SK-N-SH (cell line): Measurements from ENCODE around the gene DNAJB8. TPM values are rescaled to one million over a fixed set of nuclear protein-coding genes. Genes with fewer than 3 reads are reported as not detected.
A peak's percentile ranks its signal among the peaks of the same experiment; 100 is the strongest.

ENCODE experiments used
- CTCF ChIA-PET: fragments of 300-600, 350-600 bp; formaldehyde crosslinking; extraction: SDS; loops from one replicate; lab custom pipeline; 2021; lab: Yijun Ruan, JAX
- POLR2A ChIA-PET: fragments of 350-600 bp; sonication (Branson Sonifier 250); formaldehyde crosslinking; extraction: SDS; loops from one replicate; lab custom pipeline; 2020; ENCODE audit warnings: antibody characterized with exemption, inconsistent platforms; lab: Yijun Ruan, JAX
- DNase-seq: peaks from one replicate; pipeline ENCODE4 v3.0.0; 2012
- H2AFZ ChIP-seq: fragments of 200-600 bp; sonication (generic); 2 replicates; pipeline ENCODE4 v1.8.1; 2016; ENCODE audit warnings: antibody characterized with exemption, mild to moderate bottlenecking, low read depth
- H3F3A ChIP-seq: fragments of 200-600 bp; sonication (generic); replicated peaks from 2 replicates; pipeline ENCODE3; 2016; ENCODE audit warnings: antibody characterized with exemption, mild to moderate bottlenecking; ENCODE audit not compliant: insufficient read depth
- H3K27ac ChIP-seq, 2 experiments: fragments of 200-500 bp in 1 of 2; fragments of 200-600 bp in 1 of 2; sonication (Bioruptor generic) in 1 of 2; sonication (generic), shearing (Covaris generic) in 1 of 2; 2 replicates each; pipeline versions ENCODE4 v1.5.1 to v1.6.1; 2014 to 2016; ENCODE audit warnings: low read depth in 2 of 2, inconsistent platforms in 1 of 2, low read length in 1 of 2, mild to moderate bottlenecking in 1 of 2, mixed read lengths in 1 of 2
- H3K27me3 ChIP-seq: fragments of 200-600 bp; sonication (generic), shearing (Covaris generic); 2 replicates; pipeline ENCODE4 v1.6.1; 2016; ENCODE audit warnings: mixed run types; ENCODE audit not compliant: insufficient read depth
- H3K36me3 ChIP-seq, 2 experiments: fragments of 200-500 bp in 1 of 2; fragments of 200-600 bp in 1 of 2; sonication (Bioruptor generic) in 1 of 2; sonication (generic) in 1 of 2; replicated peaks in 1 of 2; 2 replicates each; pipeline versions ENCODE3 to v1.5.1; 2014 to 2016; ENCODE audit warnings: low read length in 1 of 2, mild to moderate bottlenecking in 1 of 2; ENCODE audit not compliant: insufficient read depth in 2 of 2, control insufficient read depth in 1 of 2
- H3K4me1 ChIP-seq, 2 experiments: fragments of 200-500 bp in 1 of 2; fragments of 200-600 bp in 1 of 2; sonication (Bioruptor generic) in 1 of 2; sonication (generic), shearing (Covaris generic) in 1 of 2; 2 replicates each; pipeline versions ENCODE4 v1.5.1 to v1.6.1; 2014 to 2016; ENCODE audit warnings: low read depth in 1 of 2, low read length in 1 of 2, mixed run types in 1 of 2; ENCODE audit not compliant: insufficient read depth in 2 of 2, control insufficient read depth in 1 of 2
- H3K4me2 ChIP-seq: fragments of 200-600 bp; sonication (generic), shearing (Covaris generic); 2 replicates; pipeline ENCODE4 v1.6.1; 2017; ENCODE audit warnings: mixed run types
- H3K4me3 ChIP-seq, 2 experiments: fragments of 200-500 bp in 1 of 2; fragments of 200-600 bp in 1 of 2; sonication (Bioruptor generic) in 1 of 2; sonication (generic), shearing (Covaris generic) in 1 of 2; 2 replicates each; pipeline versions ENCODE4 v1.5.1 to v1.8.1; 2014 to 2016; ENCODE audit warnings: low read depth in 2 of 2, inconsistent platforms in 1 of 2, low read length in 1 of 2, mild to moderate bottlenecking in 1 of 2, mixed read lengths in 1 of 2, moderate library complexity in 1 of 2
- H3K79me2 ChIP-seq: fragments of 200-600 bp; sonication (generic); 2 replicates; pipeline ENCODE4 v1.8.1; 2017; ENCODE audit warnings: mild to moderate bottlenecking; ENCODE audit not compliant: insufficient read depth
- H3K9ac ChIP-seq: fragments of 200-600 bp; sonication (generic); 2 replicates; pipeline ENCODE4 v1.6.1; 2017; ENCODE audit warnings: mixed run types
- H3K9me2 ChIP-seq: fragments of 200-600 bp; sonication (generic); 2 replicates; pipeline ENCODE4 v1.6.1; 2017; ENCODE audit warnings: mixed run types
- H3K9me3 ChIP-seq: fragments of 200-600 bp; sonication (generic); 2 replicates; pipeline ENCODE4 v1.6.1; 2017; ENCODE audit warnings: mixed run types, mild to moderate bottlenecking, moderate library complexity
- H4K20me1 ChIP-seq: fragments of 200-600 bp; sonication (generic); 2 replicates; pipeline ENCODE4 v1.6.1; 2017; ENCODE audit warnings: mild to moderate bottlenecking, mixed run types; ENCODE audit not compliant: insufficient read depth
- CHD2 ChIP-seq: fragments of 150-350 bp; IDR thresholded peaks from 2 replicates; pipeline ENCODE4 v1.6.1; 2018; ENCODE audit warnings: low read length; ENCODE audit not compliant: partially characterized antibody
- EP300 ChIP-seq, 2 experiments: IDR thresholded peaks; 2 replicates each; pipeline versions ENCODE4 v1.4.0 to v1.6.1; 2012; ENCODE audit warnings: borderline replicate concordance in 1 of 2, low read depth in 1 of 2, low read length in 1 of 2
- EZH2phosphoT487 ChIP-seq: fragments of 200-600 bp; sonication (generic); IDR thresholded peaks from 2 replicates; pipeline ENCODE4 v1.6.1; 2017; ENCODE audit warnings: low read depth, mixed run types, mild to moderate bottlenecking, antibody characterized with exemption, moderate library complexity, borderline replicate concordance
- FOXM1 ChIP-seq: IDR thresholded peaks from 2 replicates; pipeline ENCODE4 v1.4.0; 2012; ENCODE audit warnings: low read depth, mild to moderate bottlenecking
- GABPA ChIP-seq: IDR thresholded peaks from 2 replicates; pipeline ENCODE4 v1.4.0; 2012; ENCODE audit warnings: low read depth, mild to moderate bottlenecking
- GATA2 ChIP-seq: sonication (generic); formaldehyde crosslinking; IDR thresholded peaks from 2 replicates; pipeline ENCODE4 v1.5.0; 2020; ENCODE audit warnings: mild to moderate bottlenecking, missing genetic modification reagents
- MAX ChIP-seq: IDR thresholded peaks from 2 replicates; pipeline ENCODE4 v1.4.0; 2012; ENCODE audit warnings: low read depth
- MEF2A ChIP-seq: IDR thresholded peaks from 2 replicates; pipeline ENCODE4 v1.4.0; 2012; ENCODE audit warnings: low read depth, borderline replicate concordance
- MXI1 ChIP-seq: IDR thresholded peaks from 2 replicates; pipeline ENCODE4 v1.6.1; 2012; ENCODE audit warnings: mild to moderate bottlenecking, low read depth, low read length, improper control_type of control experiment
- POLR2AphosphoS5 ChIP-seq: IDR thresholded peaks from 2 replicates; pipeline ENCODE4 v1.6.1; 2012; ENCODE audit warnings: low read depth, low read length
- RAD21 ChIP-seq: IDR thresholded peaks from 2 replicates; pipeline ENCODE4 v1.6.1; 2012; ENCODE audit warnings: mild to moderate bottlenecking, low read length
- RXRA ChIP-seq: IDR thresholded peaks from 2 replicates; pipeline ENCODE4 v1.4.0; 2012; ENCODE audit warnings: low read depth, mild to moderate bottlenecking, borderline replicate concordance
- SIN3A ChIP-seq: IDR thresholded peaks from 2 replicates; pipeline ENCODE4 v1.6.1; 2012; ENCODE audit warnings: low read depth, mild to moderate bottlenecking, low read length, moderate library complexity, borderline replicate concordance
- TAF1 ChIP-seq: IDR thresholded peaks from 2 replicates; pipeline ENCODE4 v1.6.1; 2012; ENCODE audit warnings: low read depth, mild to moderate bottlenecking, low read length, moderate library complexity, borderline replicate concordance
- TCF12 ChIP-seq: IDR thresholded peaks from 2 replicates; pipeline ENCODE4 v1.4.0; 2012
- TEAD4 ChIP-seq: IDR thresholded peaks from 2 replicates; pipeline ENCODE4 v1.4.0; 2012; ENCODE audit warnings: mild to moderate bottlenecking, borderline replicate concordance; ENCODE audit not compliant: insufficient read depth
- YY1 ChIP-seq: IDR thresholded peaks from 2 replicates; pipeline ENCODE4 v1.4.0; 2012; ENCODE audit warnings: low read depth, mild to moderate bottlenecking
- WGBS: methylation state at CpG from one replicate; pipeline ENCODE4 v1.1.6; 2017; ENCODE audit warnings: low lambda C conversion rate; 5-methylcytosine and 5-hydroxymethylcytosine counted together
- polyA plus RNA-seq, 3 experiments: library from polyadenylated mRNA; depleted of rRNA; stranded (reverse); fragments of >200 nt; gene quantifications; 2 replicates each; pipeline ENCODE4 v1.2.3, GENCODE V29; 2012
- TF ChIP-seq, protein P1 (sequence below): IDR thresholded peaks from 2 replicates; pipeline ENCODE4 v1.4.0; 2012; ENCODE audit warnings: low read depth, borderline replicate concordance

The DNAJB8 gene
- polyA plus RNA-seq, 1 of the 3 experiments (the other 2 are of a cell fraction), result not detected

DNA sequence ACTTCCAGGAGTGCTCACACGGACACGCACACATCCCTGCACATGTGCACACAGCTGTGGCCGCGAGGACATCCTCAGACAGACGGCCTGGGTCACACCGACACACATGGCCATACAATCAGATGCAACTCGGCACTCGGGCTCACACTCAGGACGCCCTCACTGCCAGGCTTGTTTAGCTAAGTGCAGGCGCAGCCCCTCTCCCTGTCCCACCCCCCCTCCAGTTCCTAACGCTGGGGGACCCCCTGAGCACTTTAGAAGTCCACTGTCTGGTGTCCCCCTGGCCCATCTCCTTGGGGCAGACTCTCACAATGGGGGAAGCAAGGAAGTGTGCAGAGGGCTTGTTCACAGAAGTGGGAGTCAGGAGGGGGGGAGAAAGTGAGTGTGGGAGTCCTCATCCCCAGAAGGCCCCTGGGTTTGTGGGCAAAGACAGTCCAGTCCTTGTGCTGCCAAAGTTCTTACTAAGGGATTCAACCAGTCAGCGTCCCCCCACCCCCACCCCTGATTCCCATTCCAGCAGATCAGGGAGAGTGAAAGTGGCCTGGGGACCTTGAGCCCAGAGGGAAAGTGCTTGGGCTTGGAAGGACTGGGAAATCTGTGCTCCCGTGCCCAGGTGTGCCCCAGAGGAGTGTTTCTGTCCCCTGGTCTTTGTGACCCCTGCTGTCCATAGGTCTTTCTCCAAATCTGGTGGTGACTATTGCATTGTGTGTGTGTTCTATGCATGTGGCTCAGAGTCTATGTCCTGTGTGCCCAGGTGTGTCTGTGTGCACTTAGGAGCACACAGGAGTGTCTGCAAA, 27.1 kb upstream of the DNAJB8 start:
- ChIA-PET POLR2A (interaction anchor here (0.6 to 5.7 kb wide), 13 partner anchors 9 to 314 kb away, joined by 3 to 66 read pairs (median 4); no protein-coding TSS in a partner anchor), CTCF (interaction anchor here (0.7 to 2.4 kb wide), 6 partner anchors 68 to 114 kb away, joined by 3 to 17 read pairs (median 4); no protein-coding TSS in a partner anchor)
- Histone ChIP-seq H4K20me1 (peaks cover 19% of the 10 kb centered on the region; the same call in 1 of the 2 replicates), H3K9me2 (no peaks in the 10 kb centered on the region), H3K9me3 (no peaks in the 10 kb centered on the region), H3K79me2 (no peaks in the 10 kb centered on the region), H3K4me3 (peak overlapping the region in 1 of 2 experiments; percentile 41; a peak in 2 of 4 replicates), H3K27ac (peak overlapping the region in 1 of 2 experiments; percentile 97; a peak in 2 of 4 replicates), H3K9ac (no peak overlapping the region), H3K4me2 (no peak overlapping the region), H3K4me1 (peaks cover 0 to 47% of the 10 kb centered on the region in 2 experiments; a peak in 1 of 4 replicates), H3F3A (peaks cover 7% of the 10 kb centered on the region), H2AFZ (no peak overlapping the region), H3K36me3 (peaks cover 0 to 4% of the 10 kb centered on the region in 2 experiments), H3K27me3 (peaks cover 23% of the 10 kb centered on the region; the same call in 1 of the 2 replicates)
- TF ChIP-seq FOXM1 (no peak), TEAD4 (no peak), SIN3A (no peak), EP300 (IDR thresholded peaks at IDR 0.05; ENCODE audit: borderline replicate concordance in 1 of 2, low read depth in 1 of 2, low read length in 1 of 2) (0 out of 4 replicates have a peak, but pooled peaks of 1 of the 2 experiments have one; percentile 8), MXI1 (0 out of 2 replicates have a peak, but pooled peaks have one; percentile 4)
- TF ChIP-seq, protein P1, sequence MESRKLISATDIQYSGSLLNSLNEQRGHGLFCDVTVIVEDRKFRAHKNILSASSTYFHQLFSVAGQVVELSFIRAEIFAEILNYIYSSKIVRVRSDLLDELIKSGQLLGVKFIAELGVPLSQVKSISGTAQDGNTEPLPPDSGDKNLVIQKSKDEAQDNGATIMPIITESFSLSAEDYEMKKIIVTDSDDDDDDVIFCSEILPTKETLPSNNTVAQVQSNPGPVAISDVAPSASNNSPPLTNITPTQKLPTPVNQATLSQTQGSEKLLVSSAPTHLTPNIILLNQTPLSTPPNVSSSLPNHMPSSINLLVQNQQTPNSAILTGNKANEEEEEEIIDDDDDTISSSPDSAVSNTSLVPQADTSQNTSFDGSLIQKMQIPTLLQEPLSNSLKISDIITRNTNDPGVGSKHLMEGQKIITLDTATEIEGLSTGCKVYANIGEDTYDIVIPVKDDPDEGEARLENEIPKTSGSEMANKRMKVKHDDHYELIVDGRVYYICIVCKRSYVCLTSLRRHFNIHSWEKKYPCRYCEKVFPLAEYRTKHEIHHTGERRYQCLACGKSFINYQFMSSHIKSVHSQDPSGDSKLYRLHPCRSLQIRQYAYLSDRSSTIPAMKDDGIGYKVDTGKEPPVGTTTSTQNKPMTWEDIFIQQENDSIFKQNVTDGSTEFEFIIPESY, result no peak
- WGBS, result 40% methylated on average over 1 of the region's 13 CpGs
- DNase-seq, result no peak

- TF ChIP-seq YY1, result no peak
- TF ChIP-seq CHD2, result peak; percentile 31
- TF ChIP-seq RAD21, result 0 out of 2 replicates have a peak, but pooled peaks have one; percentile 4
- no peak for TF ChIP-seq MEF2A
- no peak for TF ChIP-seq MAX
- no peak for TF ChIP-seq RXRA
- TF ChIP-seq TAF1, result no peak; the same call in 1 of the 2 replicates
- peak; percentile 77; the same call in 1 of the 2 replicates for TF ChIP-seq MXI1
- TF ChIP-seq SIN3A, result no peak
- TF ChIP-seq GABPA, result no peak
- no peak for TF ChIP-seq TCF12
- no peak; the same call in 1 of the 2 replicates for TF ChIP-seq GATA2
- TF ChIP-seq EP300 (IDR thresholded peaks at IDR 0.05; ENCODE audit: borderline replicate concordance in 1 of 2, low read depth in 1 of 2, low read length in 1 of 2), result no peak
- peak; percentile 46; the same call in 1 of the 2 replicates for TF ChIP-seq POLR2AphosphoS5
- no peak for TF ChIP-seq EZH2phosphoT487
- no peak within 1 kb of the TSS for H2AFZ ChIP-seq
- peak within 1 kb of the TSS in 1 of 2 experiments; percentile 75; a peak in 2 of 4 replicates for H3K4me3 ChIP-seq
- peak within 1 kb of the TSS in 1 of 2 experiments; percentile 97; a peak in 2 of 4 replicates for H3K27ac ChIP-seq
- peaks cover 23% of the 10 kb centered on the region; the same call in 1 of the 2 replicates for H3K27me3 ChIP-seq
- DNase-seq, result peak; percentile 92
- H3K4me1 ChIP-seq, result peaks cover 0 to 42% of the 10 kb centered on the region in 2 experiments; a peak in 1 of 4 replicates
- H3K4me2 ChIP-seq, result no peak within 1 kb of the TSS
- no peaks in the 10 kb centered on the region for H3K9me2 ChIP-seq
- H3K36me3 ChIP-seq, result peaks cover 0 to 4% of the 10 kb centered on the region in 2 experiments
- H3F3A ChIP-seq, result peaks cover 7% of the 10 kb centered on the region
- H3K9ac ChIP-seq, result no peak within 1 kb of the TSS
- POLR2A ChIA-PET, result interaction anchor here (0.6 to 5.7 kb wide), 15 partner anchors 8 to 313 kb away, joined by 3 to 66 read pairs (median 4); no protein-coding TSS in a partner anchor
- peaks cover under 1% of the 10 kb centered on the region; the same call in 1 of the 2 replicates for H3K79me2 ChIP-seq
- WGBS, result 27% methylated on average over 14 of the region's 78 CpGs
- CTCF ChIA-PET, result interaction anchor here (0.7 to 2.4 kb wide), 7 partner anchors 10 to 115 kb away, joined by 3 to 17 read pairs (median 4); no protein-coding TSS in a partner anchor
- no peaks in the 10 kb centered on the region for H3K9me3 ChIP-seq
- H4K20me1 ChIP-seq, result peaks cover 19% of the 10 kb centered on the region; the same call in 1 of the 2 replicates
These were observed 26.2 kb upstream of the DNAJB8 start, which contains the start of gene GATA2 for GRCh38 chr3:128492671-128493569. Gene GATA2 (minus strand): TSS chr3:128493201. CDS start chr3:128487031, 6,170 bp downstream.
